Loucy (cell line): ENCODE data around the gene FGFRL1.

Experiments
- H2AFZ ChIP-seq: fragments of 200-600 bp; sonication (generic); 2 replicates; pipeline ENCODE4 v1.6.0; 2016; ENCODE audit warnings: antibody characterized with exemption, mild to moderate bottlenecking, low read length, moderate library complexity
- H3F3A ChIP-seq: fragments of 200-600 bp; 2 replicates; pipeline ENCODE4 v1.6.0; 2016; ENCODE audit warnings: antibody characterized with exemption, low read depth, mild to moderate bottlenecking
- H3K27me3 ChIP-seq: fragments of 200-600 bp; sonication (generic); 2 replicates; pipeline ENCODE4 v1.6.1; 2014; ENCODE audit warnings: low read length, mild to moderate bottlenecking; ENCODE audit not compliant: insufficient read depth, poor library complexity, severe bottlenecking
- H3K36me3 ChIP-seq: fragments of 200-600 bp; sonication (generic); 2 replicates; pipeline ENCODE4 v1.6.1; 2016; ENCODE audit warnings: low read length; ENCODE audit not compliant: insufficient read depth
- H3K4me1 ChIP-seq: fragments of 200-600 bp; sonication (generic); 2 replicates; pipeline ENCODE4 v1.5.1; 2014; ENCODE audit warnings: low read length, mild to moderate bottlenecking; ENCODE audit not compliant: insufficient read depth, poor library complexity, severe bottlenecking
- H3K4me2 ChIP-seq: fragments of 200-600 bp; sonication (generic); 2 replicates; pipeline ENCODE4 v1.6.0; 2014; ENCODE audit warnings: antibody characterized with exemption, low read length, low read depth, mild to moderate bottlenecking; ENCODE audit not compliant: poor library complexity, severe bottlenecking
- H3K4me3 ChIP-seq: fragments of 200-600 bp; sonication (generic); 2 replicates; pipeline ENCODE4 v1.5.1; 2014; ENCODE audit warnings: low read length, mild to moderate bottlenecking, mixed read lengths; ENCODE audit not compliant: poor library complexity, severe bottlenecking
- H3K79me2 ChIP-seq: fragments of 200-600 bp; sonication (generic); 2 replicates; pipeline ENCODE4 v1.6.1; 2014; ENCODE audit warnings: low read length; ENCODE audit not compliant: insufficient read depth
- H3K9ac ChIP-seq: fragments of 200-600 bp; sonication (generic); 2 replicates; pipeline ENCODE4 v1.6.0; 2014; ENCODE audit warnings: mild to moderate bottlenecking, low read depth, low read length, moderate library complexity; ENCODE audit not compliant: poor library complexity, severe bottlenecking
- H3K9me2 ChIP-seq: fragments of 200-600 bp; sonication (generic); replicated peaks from 2 replicates; pipeline ENCODE4 v1.6.1; 2016; ENCODE audit warnings: low read depth, low read length, mixed read lengths
- H3K9me3 ChIP-seq: fragments of 200-600 bp; sonication (generic); 2 replicates; pipeline ENCODE4 v1.6.1; 2014; ENCODE audit warnings: mild to moderate bottlenecking, antibody characterized with exemption, low read length, low read depth; ENCODE audit not compliant: insufficient read depth
- H4K20me1 ChIP-seq: fragments of 200-600 bp; sonication (generic); 2 replicates; pipeline ENCODE4 v1.6.0; 2014; ENCODE audit warnings: antibody characterized with exemption, low read length, mild to moderate bottlenecking; ENCODE audit not compliant: insufficient read depth, poor library complexity, severe bottlenecking
- EZH2phosphoT487 ChIP-seq: fragments of 200-600 bp; IDR thresholded peaks from 2 replicates; pipeline ENCODE4 v1.6.1; 2018; ENCODE audit warnings: antibody characterized with exemption, mild to moderate bottlenecking, moderate library complexity, borderline replicate concordance
- TF ChIP-seq, protein P1 (sequence below): fragments of 200-600 bp; sonication (generic); conservative IDR thresholded peaks from 2 replicates; pipeline ENCODE4 v1.5.1; 2014; ENCODE audit warnings: mild to moderate bottlenecking, antibody characterized with exemption, low read length

Gene FGFRL1

DNA sequence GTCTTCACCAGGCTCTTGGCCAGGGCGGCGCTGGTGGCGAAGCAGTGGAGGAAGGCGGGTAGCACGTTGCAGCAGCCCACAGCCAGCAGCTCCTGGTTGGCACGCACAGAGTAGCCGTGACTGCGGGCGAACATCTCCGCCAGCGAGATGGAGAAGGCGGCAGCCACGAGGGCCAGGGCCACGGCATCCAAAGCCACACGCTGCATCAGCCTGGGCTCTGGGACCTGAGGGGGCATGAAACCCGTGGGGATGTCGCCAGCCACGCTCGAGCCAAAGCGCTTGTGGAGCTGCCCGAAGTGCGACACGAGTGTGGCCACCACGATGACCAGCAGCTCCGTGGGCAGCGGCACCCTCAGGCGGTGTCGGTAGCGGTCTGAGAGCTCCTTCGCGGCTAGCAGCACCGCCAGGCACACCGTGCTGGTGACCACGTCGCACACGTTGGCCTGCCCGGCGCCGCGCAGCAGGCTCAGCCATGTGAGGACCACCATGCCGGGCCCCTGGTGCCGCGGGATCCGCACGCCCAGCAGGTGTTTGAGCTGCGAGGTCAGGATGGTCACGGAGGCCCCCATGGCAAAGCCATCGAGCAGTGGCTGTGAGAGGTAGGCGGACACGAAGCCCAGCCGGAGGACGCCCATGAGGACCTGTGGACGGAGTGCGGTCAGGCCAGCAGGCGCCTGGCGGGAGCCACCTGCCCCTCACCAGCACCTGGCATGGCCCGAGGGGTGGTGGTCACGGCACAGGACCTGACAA lies 21.5 kb upstream of the FGFRL1 start:
- Histone ChIP-seq H2AFZ (no peak overlapping the region), H3K4me2 (no peak overlapping the region), H3F3A (no peaks in the 10 kb centered on the region), H3K79me2 (peaks cover 11% of the 10 kb centered on the region), H4K20me1 (no peaks in the 10 kb centered on the region), H3K4me3 (no peak overlapping the region), H3K27me3 (no peaks in the 10 kb centered on the region), H3K4me1 (peaks cover 21% of the 10 kb centered on the region), H3K9ac (no peak overlapping the region), H3K9me3 (no peaks in the 10 kb centered on the region), H3K9me2 (no peaks in the 10 kb centered on the region), H3K36me3 (no peaks in the 10 kb centered on the region)
- TF ChIP-seq, protein P1, sequence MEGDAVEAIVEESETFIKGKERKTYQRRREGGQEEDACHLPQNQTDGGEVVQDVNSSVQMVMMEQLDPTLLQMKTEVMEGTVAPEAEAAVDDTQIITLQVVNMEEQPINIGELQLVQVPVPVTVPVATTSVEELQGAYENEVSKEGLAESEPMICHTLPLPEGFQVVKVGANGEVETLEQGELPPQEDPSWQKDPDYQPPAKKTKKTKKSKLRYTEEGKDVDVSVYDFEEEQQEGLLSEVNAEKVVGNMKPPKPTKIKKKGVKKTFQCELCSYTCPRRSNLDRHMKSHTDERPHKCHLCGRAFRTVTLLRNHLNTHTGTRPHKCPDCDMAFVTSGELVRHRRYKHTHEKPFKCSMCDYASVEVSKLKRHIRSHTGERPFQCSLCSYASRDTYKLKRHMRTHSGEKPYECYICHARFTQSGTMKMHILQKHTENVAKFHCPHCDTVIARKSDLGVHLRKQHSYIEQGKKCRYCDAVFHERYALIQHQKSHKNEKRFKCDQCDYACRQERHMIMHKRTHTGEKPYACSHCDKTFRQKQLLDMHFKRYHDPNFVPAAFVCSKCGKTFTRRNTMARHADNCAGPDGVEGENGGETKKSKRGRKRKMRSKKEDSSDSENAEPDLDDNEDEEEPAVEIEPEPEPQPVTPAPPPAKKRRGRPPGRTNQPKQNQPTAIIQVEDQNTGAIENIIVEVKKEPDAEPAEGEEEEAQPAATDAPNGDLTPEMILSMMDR: no peak
- TF ChIP-seq EZH2phosphoT487: no peak

DNA sequence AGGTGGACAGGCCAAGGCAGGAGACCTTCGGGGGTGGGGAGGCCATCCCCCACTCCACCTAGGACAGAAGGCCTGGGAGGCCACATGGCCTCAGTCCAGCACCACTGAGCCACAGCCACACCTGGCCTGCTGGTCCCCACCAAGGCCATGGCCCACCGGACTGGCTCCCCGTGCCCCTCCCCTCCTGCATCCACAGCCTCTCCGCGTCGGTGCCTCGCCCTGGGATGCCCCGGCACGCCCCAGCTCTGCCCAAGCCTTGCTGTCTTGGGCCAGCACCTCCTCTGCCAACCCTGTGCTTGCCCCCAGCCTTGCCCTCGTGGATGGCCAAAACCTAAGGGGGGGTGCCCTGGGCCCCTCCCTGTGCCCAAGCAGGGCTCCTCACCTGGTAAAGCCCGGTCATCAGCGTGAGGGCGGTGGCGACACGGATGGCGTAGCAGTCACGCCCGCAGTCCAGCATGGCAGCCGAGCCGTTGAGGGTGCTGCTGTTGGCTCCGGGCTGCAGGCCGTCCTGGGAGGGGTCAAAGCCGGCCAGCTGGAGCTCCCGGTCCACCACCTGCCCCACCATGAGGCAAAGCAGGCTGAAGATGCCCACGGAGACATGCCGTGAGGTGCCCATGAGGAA lies 20.6 kb upstream of the FGFRL1 start:
- TF ChIP-seq EZH2phosphoT487: no peak
- TF ChIP-seq, protein P1: no peak
- Histone ChIP-seq H3K79me2 (peaks cover 2% of the 10 kb centered on the region), H3K4me1 (peaks cover 13% of the 10 kb centered on the region), H3F3A (no peaks in the 10 kb centered on the region), H3K9me3 (no peaks in the 10 kb centered on the region), H3K4me3 (no peak overlapping the region), H3K36me3 (no peaks in the 10 kb centered on the region), H3K4me2 (no peak overlapping the region), H3K27me3 (no peaks in the 10 kb centered on the region), H2AFZ (no peak overlapping the region), H3K9ac (no peak overlapping the region), H4K20me1 (no peaks in the 10 kb centered on the region), H3K9me2 (no peaks in the 10 kb centered on the region)

DNA sequence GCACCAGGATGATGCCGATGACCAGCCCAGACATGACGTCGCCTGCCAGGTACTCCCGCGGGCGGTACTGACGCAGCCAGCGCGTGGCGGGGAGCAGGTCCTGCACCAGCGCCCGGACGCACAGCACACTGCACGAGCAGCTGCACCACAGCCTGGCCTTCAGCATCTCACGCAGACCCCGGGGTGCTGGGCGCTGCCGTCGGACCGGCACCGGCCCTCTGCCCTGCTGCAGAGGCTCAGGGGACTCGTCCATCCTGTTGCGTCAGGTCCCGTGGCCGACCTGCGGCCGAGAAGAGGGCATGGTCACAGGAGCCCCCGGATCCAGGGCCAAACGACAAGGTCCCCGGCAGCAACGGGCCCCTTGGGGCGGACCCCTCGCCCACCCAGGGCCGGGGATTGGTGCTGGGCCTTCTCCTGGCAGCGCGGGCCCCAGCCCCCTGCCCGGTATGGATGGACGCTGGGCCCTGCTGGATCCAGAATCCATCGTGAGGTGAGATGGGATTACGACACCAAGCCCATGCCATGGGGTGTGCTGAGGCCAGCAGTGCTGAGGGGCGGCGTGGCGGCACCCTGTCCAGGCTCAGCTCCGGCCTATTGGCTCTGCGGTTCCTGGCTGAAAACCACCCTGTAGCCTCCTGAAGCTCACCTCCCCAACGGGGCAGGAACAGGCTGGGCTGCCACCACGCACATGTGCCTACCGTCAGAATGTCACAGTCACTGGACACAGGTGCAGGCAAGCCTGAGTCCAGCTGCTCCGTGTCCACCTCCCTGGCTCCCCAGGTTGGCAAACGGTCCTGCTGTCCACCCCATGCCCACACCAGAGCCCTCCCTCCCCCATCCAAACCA lies 19.8 kb upstream of the FGFRL1 start:
- Histone ChIP-seq H3K4me2 (no peak overlapping the region), H3F3A (no peaks in the 10 kb centered on the region), H4K20me1 (no peaks in the 10 kb centered on the region), H3K9me2 (no peaks in the 10 kb centered on the region), H3K4me3 (no peak overlapping the region), H3K79me2 (no peaks in the 10 kb centered on the region), H3K27me3 (no peaks in the 10 kb centered on the region), H2AFZ (no peak overlapping the region), H3K36me3 (no peaks in the 10 kb centered on the region), H3K9me3 (no peaks in the 10 kb centered on the region), H3K4me1 (peaks cover 6% of the 10 kb centered on the region), H3K9ac (no peak overlapping the region)
- TF ChIP-seq EZH2phosphoT487: no peak
- TF ChIP-seq, protein P1: no peak
